ENCODE measurements around the gene MACROD2.
"Not testable (repeated sequence)": the region's sequence is repeated elsewhere in the genome, so short reads cannot be mapped to it uniquely, and the experiment has no call there.

MACROD2 gene

GRCh38 chr20:14889496-14890255, 894.4 kb downstream of the MACROD2 start:
- DNase-seq, result no peak

DNA sequence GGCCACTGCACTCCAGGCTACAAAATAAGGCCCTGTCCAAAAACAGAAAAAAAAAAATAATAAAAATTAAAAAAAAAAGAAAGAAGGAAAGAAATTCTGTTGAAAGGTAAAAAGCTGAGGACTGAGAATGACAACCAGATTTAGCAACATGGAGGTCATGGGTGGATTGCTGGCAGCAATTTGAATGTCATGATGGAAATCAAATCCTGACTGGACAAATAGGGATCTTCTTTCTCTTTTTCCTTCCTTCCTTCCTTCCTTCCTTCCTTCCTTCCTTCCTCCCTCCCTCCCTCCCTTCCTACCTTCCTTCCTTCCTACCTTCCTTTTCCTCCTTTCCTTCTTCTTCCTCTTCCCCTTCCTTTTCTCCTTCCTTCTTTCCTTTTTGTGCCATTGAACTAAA, 895.4 kb downstream of the MACROD2 start:
- no peak for DNase-seq

DNA sequence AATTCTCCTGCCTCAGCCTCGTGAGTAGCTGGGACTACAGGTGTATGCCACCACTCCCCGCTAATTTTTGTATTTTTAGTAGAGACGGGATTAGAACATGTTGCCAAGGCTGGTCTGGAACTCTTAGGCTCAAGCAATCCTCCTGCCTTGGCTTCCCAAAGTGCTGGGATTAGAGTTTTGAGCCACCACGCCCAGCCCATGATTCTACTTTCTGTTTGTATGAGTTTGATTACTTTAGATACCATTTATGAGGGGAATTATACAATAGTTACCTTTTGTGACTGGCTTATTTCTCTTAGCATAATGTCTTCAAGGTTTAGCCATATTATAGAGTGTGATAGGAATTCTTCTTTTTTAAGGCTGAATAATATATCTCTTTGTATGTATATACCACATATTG, 897.5 kb downstream of the MACROD2 start:
- DNase-seq, result no peak

DNA sequence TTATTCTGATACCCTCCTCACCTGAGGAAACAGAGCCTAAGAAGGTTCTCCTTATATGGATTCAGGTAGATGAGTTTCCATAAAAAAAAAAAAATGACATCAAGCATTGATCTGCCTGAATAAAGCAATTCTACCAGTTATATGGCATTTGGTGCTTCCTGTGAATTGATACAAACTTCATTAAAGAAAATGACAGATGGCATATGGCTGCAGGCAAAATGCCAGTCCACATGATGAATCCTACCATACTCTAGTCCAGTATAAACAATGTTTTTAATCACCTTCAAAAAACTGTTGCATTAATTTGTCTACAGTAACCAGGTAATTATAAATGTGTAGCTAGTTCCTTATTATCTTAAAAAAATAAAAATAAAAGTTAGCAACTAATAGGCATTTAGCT, 901.3 kb downstream of the MACROD2 start:
- DNase-seq, result no peak

GRCh38 chr20:14897608-14898007, 902.3 kb downstream of the MACROD2 start:
- DNase-seq, result no peak

- DNase-seq, result no peak
Observed at GRCh38 chr20:14902432-14903089, 907.2 kb downstream of the MACROD2 start.

DNA sequence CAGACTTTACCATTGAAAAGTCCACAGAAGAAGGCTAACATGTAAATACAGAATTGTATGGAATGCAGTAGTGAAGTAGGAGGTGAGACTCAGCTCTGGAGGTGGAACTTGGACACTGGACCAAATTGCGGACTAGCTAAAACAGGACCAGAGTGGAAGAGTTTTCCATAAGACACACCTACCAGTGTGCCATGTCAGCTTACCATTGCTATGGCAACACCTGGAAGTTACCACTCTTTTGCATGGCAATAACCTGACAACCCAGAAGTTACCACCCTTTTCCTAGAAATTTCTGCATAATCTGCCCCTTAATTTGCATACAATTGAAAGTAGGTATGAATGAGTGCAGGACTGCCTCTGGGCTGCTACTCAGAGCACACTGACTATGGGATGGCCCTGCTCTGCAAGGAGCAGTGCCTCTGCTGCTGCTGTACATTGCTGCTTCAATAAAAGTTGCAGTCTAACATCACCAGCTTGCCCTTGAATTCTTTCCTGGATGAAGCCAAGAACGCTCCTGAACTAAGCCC, 911.7 kb downstream of the MACROD2 start:
- no peak for DNase-seq

- DNase-seq, result no peak
Observed at GRCh38 chr20:14910126-14910525, 914.8 kb downstream of the MACROD2 start.

DNA sequence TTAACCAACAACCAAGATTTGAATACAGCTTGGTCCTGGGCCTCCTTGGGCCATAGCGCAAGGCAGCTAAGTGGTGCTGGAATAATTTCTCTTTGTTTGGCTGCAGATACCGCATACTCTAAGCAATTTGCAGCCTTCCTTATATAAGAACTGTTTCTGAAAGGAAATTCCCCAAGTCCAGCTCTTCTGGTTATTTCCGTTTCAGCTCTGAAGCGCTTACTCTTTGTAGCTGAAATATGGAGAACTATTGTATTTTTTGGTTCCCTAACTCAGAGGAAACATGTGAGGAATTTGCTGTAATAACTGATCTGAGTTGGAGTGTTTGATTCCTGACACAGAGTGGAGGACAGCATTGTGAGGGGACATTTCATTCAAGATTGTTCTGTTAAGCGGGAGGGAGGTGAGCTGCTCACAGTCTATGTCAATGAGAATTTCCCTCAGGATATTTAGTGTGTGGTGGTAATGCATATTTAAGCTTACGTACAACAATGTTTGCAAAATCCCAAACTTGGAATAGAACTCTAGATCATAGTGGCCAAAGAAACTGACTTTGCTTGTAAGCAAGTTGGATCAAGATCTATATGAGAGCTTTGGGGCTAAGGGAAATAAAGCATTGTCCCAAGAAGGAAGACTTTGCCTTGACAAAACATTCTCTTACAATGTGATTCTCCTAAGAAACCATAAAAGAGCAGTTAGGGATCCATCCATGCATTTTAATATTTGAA, 918.7 kb downstream of the MACROD2 start:
- no peak for DNase-seq

- no peak for DNase-seq
Observed at GRCh38 chr20:14914633-14915032, 919.3 kb downstream of the MACROD2 start.

DNA sequence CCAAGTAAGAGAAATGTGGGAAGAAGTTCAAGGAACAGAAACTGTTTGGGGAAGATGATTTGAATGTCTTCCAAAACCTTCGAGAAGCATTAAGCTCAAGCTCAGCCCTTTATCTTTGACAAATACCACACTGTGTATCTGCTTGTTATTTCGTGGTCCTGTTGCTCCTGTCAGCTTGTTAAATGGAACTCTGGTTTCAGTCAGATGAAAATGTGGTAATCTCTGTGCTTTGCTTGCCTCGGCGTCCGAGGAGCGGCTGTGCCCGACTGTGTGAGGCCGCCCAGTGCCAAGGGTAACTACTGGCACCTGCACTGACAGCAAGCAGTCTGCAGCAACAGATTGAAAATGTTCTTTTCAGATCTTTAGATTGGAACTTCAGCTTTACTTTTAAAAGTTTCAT, 920.0 kb downstream of the MACROD2 start:
- no peak for DNase-seq

GRCh38 chr20:14916360-14916920, 921.1 kb downstream of the MACROD2 start:
- DNase-seq, result no peak

GRCh38 chr20:14918281-14918680, 923.0 kb downstream of the MACROD2 start:
- no peak for DNase-seq

DNA sequence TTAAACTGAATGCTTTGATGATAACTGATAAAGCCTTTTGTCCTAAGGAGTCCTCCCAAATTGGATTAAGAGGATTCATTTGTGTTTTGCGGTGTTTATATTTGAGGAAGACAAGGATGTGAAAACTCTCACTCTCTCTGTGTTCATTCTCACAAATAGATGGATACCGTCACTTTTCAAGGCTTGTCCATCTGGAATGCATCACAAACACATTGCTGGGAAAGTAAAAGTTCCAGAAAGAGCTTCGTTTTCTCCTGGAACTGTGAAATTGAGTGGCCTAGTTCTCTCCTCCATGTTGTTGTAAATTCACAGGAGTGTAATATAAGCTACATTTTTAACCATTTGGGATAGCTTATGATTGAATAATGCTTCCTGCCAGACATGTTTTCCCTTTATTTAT, 923.7 kb downstream of the MACROD2 start:
- DNase-seq, result no peak

DNA sequence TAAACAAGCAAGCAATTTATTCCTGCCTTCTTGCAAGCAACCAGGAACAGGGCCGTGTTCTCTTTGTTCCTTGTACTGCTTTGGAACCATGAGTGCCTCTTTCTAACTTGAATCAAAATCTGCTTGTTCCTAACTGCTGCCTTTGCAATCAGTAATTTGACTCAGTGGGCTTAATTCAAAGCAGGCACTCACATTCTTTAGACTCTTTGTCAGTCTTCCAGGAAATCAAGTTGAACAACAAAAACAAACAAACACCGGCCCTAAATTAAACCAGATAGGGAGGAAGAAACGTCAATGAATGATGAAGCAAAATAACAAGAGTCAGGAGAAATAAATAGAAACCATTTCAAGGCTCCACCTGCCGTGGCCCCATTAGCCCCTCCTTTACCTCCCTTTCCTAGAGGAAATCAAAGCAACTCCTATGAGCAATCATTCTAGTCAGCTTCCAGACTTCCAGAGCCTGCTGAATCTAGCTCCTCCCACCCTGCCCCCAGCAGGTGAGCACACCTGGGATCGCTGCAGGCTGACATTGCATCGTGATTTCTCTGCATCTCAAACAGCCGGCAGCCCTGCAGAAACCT, 924.3 kb downstream of the MACROD2 start:
- no peak for DNase-seq

GRCh38 chr20:14921513-14921912, 926.2 kb downstream of the MACROD2 start:
- DNase-seq, result no peak

DNA sequence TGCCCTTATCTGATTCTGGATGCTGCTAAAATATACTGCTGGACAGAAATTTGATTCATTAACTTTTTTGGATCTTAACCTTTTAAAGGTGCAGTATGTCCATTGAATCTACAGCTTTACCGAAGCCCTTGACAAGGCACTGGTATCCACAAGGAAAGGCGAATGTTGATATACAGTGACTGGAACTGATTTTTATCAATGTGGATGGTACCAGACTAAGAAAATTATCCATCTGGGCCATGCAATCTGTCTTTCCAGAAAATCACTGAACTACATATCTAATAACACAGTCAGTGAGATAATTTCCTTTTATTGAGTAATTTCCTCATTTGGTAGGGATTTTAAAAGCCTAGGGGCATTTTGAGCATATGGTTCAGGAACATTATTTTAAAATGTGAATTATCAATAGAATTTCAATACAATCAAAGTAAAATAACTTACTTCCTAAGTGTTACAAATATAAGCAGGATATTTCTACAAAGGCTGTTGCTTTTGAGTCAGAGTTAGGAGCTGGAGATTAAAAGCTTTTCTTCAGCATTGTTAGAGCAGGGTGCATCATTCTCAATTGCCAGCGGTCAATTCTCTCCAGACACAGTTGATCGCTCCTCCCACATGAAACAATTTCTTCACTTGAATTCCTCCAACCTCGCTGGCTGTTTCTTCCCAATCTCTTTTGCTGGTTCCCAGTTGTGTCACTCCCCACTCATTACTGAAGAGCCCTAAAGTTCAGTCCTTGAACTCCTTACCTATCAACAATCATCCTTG, 927.4 kb downstream of the MACROD2 start:
- no peak for DNase-seq

- no peak for DNase-seq
Observed at GRCh38 chr20:14924433-14924832, 929.1 kb downstream of the MACROD2 start.

DNA sequence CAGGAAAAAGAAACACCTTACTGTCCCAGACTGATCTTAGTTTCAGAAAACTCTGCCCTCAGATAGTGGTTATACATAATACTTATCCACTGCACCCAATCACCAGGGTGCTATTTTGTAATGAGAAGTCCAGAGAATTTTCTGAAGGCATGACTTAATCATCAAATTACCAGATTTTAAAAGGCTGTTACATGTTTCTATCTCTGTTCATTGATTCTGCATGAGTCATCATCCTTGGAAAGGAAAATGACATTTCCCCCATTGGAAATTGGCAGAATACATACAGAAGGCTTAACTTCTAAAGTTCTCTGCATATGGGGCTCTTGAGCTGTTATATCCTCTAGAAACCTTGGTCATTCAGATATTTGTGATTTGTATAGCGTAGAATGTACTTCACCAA, 930.0 kb downstream of the MACROD2 start:
- no peak for DNase-seq

- not testable (repeated sequence) for DNase-seq
Observed at GRCh38 chr20:14926436-14926835, 931.1 kb downstream of the MACROD2 start.

DNA sequence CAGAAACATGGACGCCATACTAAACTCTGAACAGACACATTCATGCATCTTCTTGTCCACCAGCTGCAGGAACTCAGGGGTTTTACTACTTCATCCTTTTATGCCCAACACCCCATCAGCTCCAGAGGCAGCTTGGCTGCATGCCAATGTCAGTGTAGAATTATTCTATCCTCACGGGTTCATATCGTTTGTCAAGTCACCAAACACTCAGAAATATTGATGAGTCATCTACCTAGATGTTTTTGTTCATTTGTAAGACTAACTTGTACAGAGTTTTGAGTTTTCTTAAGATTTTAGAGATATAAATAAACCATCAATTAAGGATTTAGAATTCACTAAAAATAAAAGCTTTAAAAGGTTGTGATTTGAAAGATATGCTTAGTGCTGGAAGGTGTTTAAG, 932.8 kb downstream of the MACROD2 start:
- no peak for DNase-seq

GRCh38 chr20:14929388-14929787, 934.1 kb downstream of the MACROD2 start:
- DNase-seq, result no peak
